EL (cell line): Measurements from ENCODE around the gene TREH.

Experiments used
- DNase-seq: peaks from one replicate; pipeline ENCODE4 v3.0.0-alpha.2; 2016

TREH gene

DNA sequence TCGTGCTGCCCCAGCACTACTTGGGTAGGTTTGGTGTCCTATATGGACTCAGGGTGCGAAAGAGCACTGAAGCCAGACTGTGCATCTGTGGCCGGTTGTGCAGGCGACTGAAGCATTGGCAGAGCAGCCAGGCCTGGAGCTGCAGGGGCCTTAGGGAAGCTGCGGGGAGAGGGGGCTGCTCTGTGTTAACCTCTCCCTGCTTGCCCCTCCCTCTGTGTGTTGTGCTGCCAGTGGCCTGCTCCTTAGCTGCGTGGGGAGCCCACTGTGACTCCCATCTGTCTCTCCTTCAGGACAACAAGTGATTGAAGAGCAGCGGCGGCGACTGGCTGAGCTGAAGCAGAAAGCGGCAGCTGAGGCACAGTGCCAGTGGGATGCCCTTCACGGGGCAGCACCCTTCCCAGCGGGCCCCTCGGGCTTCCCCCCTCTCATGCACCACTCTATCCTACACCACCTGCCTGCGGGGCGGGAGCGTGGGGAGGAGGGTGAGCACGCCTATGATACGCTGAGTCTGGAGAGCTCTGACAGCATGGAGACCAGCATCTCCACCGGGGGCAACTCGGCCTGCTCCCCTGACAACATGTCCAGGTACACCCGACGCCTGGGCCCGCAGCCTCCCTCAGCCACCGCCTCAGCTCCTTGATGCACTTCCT is 34.3 kb downstream of the TREH start:
- no peak for DNase-seq

DNA sequence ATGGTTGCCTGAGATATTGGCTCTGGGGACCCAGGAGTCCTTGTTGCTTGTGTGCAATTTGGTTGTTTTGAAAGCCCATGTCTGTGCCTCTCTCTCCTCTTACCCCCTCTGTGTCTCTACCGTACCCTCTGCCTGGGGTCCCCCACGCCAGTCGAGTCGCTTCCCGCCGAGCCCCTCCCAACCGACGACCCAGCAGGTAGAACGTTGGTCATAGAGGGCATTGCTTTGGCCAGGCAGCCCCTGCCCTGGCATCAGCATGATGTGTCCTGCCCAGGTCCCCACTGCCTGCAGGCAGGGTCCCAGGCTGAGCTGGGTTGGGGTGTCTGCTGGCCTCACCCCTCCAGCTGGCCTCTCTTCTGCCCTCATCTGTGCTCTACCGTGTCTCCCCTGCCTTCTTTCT is 35.0 kb downstream of the TREH start:
- no peak for DNase-seq

GRCh38 chr11:118643995-118644345 is 35.5 kb downstream of the TREH start:
- no peak for DNase-seq

- no peak for DNase-seq
Measured at GRCh38 chr11:118643142-118643994, 36.1 kb downstream of the TREH start.

DNA sequence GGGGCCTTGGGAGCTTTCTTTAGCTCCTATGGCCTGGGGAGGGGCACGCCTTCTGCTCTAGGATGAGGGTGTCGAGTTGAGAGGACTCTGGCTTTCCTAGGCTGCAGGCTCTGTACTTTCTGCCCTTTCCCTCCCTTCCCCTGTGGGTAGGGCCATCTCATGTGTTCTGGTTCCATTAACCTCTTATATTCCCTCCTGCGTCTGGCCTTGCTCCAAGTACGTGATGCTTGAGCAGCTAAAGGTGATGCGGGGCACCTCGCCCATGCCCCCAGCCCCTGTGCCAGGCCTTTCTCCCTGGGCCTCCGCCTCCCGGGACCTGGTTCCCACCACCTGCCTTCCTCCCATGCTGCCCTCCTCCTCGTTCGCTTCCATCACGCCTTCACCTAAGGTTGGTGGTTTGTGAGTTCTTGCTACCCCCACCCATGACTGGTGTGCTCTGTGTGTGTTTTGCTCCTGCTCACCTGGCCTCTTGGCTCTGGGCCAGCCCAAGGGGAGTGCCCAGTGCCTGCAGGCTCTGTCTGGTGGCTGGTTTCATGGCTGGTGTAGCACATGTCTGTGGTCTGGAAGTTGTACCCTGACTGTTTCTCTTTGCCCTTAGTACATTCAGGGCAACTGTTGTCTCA is 37.9 kb downstream of the TREH start:
- no peak for DNase-seq

DNA sequence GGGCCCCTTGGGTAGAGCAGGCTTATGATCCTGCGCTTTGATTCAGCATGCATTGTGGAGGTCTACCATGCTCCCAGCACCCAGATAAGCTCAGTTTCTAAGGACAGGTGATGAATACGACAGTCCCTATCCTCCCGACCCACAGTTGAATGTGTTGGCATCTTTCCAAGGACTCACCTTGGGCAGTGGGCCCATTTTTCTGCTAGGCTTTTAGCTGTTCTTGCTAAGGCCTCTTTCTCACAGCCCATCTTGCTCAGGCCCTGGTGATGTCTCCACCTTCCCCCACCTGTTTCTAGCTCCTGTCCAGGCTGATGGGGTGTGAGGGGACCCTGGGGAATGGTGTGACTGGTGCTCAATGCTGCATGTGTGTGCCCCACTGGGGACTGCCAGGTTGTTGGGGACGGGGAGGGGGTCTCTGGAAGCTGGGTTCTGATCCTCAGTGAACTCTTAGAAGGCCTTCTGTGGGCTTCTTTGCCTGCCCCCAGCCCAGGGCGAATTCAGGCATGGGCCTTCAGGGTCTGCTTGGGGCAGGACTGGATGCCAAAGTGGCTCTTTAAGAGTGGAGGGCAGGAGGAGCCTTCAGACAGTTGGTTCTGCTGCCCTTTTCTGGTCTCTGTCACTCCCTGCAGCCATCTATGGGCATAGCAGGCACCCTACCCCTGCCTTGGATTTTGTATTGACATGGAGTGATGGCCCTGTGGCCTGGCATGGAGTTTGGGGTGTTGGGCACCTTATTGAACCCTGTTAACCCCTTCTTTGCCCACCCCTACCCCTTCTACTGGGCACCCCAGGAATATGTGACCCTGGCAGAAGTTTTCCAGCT is 38.9 kb downstream of the TREH start:
- DNase-seq: no peak

GRCh38 chr11:118639899-118640298 is 39.6 kb downstream of the TREH start:
- no peak for DNase-seq

DNA sequence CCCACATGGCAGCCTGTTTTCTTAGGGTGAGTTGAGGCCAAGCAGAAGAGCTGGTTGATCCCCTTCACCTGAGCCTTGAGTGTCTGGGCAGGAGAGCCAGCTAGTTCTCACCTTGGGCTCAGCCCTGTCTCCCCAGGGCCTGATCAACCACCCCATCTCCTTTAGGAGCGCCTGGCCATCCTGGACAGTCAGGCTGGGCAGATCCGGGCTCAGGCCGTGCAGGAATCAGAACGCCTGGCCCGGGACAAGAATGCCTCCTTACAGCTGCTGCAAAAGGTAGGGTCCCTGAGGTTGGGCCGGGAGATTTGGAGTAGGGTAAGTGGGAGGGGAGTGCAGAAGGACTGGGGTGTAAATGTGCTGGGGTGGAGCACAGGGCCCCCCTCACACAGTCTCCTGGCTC is 40.7 kb downstream of the TREH start:
- DNase-seq: no peak

- no peak for DNase-seq
Measured at GRCh38 chr11:118636569-118637290, 42.7 kb downstream of the TREH start.

GRCh38 chr11:118635642-118636041 is 43.8 kb downstream of the TREH start:
- no peak for DNase-seq

- DNase-seq: no peak
Measured at GRCh38 chr11:118635237-118635591, 44.2 kb downstream of the TREH start.

DNA sequence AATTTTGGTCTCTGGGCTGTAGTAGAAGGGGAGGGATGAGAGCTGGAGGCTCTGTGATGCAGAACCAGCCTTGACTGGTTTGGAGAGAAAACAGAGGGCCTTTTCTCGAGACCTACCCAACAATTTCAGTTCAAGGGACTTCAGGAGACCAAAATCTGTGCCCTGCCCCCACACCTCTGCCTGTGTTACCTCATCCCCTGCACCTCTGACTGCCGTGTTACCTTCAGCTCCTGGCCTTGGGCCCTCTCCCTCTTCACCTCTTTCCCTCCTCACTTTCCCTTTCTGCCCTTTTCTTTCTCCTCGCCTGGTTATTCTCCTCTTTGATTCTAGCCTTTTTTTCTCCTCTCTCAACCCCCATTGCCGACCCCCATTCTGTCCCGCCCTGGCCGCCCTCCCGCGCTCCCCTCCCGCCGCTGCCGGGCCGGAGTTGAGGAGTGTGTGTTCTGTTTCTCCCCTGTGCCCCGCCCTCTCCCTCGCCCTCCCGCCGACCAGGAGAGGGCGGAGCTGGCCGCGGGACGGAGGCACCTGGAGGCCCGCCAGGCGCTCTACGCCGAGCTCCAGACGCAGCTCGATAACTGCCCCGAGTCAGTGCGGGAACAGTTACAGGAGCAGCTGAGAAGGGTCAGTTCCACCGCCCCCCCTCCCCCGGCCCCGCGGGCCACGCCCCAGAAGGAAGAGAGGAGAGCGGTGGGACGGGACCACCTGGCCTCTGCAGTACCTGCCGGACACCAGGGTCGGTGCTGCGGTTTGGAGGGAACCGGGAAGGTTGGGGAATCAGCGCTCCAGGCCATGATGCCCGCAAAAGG is 44.8 kb downstream of the TREH start:
- DNase-seq: no peak

DNA sequence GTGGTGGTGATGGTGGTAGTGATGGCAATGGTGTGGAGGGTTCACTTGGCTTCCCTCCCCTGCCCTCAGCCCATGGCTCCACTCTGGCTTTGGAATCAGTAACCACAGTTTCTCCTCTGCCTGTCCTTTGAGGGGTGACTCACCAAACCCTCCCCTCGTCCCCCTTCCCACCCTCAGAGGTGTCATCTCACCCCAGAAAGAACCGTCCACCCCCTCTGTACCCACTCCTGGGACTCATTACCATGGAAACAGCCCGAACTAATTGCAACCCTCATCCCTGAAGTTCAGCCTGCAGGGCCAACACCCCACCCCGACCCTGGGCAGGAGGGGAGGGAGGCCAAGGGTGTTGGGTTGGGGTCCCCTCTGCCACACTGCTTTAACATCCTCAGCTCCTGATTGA is 45.5 kb downstream of the TREH start:
- no peak for DNase-seq

DNA sequence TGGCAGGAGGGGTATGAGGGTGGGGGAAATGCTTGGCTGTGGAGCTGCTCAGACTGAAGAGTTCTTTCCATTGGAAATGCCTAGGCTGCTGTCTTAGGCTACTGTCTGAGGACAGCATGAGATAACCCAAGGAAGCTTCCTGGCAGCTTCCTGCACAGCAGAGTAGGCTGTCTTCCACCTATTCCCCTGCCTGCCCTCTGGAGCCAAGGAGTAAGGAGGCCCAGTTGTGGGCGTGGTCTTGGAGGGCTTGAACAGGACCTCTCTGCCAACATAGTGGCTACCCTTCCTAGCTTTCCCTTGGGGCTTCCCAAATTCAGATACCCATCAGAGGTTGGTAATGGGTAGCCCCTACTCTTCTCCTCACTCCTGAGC is 46.1 kb downstream of the TREH start:
- no peak for DNase-seq

DNA sequence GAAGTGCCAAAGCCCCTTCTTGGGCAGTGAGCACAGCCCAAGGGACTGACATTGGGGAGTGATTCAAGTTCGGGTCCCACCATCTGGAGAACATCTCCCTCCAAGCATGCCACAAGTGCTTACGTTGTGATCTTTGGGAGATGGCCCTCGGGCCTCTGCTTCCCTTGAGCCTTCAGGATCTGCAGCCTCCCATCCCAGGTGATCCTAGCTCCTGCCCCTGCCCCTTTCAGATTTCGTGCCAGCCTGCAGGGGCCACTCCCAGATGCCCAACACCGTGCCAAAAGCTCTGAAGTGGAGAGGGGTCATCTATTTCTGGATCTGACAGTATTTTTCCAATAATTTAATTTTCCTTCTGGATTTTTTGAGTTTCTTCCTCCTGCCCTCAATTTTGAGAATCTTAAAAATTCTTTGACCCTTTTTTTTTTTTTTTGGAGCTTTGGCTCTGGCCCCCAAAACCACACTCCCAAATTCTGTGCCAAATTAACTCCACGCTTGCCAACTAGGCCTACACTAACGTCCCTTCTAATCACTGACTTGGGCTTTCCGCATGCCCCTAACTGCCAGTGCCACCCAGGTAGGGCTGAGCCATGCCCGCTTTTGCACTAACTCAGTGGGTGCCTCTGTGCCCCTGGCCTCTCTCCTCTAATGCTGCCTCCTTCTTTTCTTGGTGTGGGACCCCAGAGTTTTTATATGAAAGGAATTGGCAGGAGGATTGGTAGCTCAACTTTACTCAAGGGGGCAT is 46.7 kb downstream of the TREH start:
- DNase-seq: no peak

DNA sequence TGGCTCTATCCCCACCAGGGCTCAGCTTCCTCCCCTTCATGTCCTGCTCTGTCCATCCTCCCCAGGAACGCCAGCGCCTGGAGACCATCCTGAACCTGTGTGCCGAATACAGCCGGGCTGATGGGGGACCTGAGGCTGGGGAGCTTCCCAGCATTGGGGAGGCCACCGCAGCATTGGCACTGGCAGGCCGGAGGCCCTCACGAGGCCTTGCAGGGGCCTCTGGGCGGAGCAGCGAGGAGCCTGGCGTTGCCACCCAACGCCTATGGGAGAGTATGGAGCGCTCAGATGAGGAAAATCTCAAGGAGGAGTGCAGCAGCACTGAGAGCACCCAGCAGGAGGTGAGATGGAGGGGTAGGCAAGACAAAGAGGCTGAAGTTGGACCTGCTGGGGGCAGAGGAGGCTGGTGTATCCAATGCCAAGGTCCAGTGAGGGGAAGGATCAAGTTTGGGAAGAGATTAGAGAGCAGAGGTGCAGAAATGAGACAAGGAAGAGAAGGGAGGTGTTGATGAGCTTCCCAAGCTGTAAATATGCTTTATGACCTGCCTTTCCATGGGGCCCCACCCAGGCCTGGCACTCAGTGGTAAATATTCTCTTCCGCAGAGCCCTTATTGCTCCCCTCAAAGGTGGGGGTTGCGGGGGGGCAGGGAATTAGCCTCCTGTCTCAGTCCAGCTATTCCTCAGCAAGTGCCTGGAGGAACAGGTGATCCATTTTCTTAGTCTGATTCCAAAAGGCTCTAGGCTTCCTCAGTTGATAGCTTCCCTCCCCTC is 48.1 kb downstream of the TREH start:
- no peak for DNase-seq

- DNase-seq: no peak
Measured at GRCh38 chr11:118629761-118630661, 49.4 kb downstream of the TREH start.

- no peak for DNase-seq
Measured at GRCh38 chr11:118628861-118629549, 50.4 kb downstream of the TREH start.

DNA sequence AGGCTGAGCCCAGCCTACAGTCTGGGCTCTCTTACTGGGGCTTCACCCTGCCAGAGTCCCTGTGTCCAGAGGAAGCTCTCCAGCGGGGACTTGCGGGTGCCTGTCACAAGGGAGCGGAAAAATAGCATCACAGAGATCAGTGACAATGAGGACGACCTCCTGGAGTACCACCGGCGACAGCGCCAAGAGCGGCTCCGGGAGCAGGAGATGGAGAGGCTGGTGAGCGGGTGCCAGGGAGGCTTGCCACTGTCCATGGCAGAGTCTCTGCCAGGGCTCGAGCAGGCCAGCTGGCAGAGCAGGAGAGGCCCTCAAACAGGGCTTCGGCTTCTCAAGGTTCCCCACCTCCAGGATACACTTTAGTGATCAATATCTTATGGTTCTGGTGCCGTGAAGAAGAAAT is 51.0 kb downstream of the TREH start:
- no peak for DNase-seq
